NCI-H2171 treated with DMSO at 0.1 percent for 48 hours (cell line): ENCODE results near the gene FCAMR.

Experiments used
- DNase-seq: peaks from one replicate; lab custom pipeline; 2025; lab: John Stamatoyannopoulos, UW

The FCAMR gene

GRCh38 chr1:206998816-206999215 lies 28.6 kb upstream of the FCAMR start:
- DNase-seq: no peak

- DNase-seq: no peak
These were observed 22.5 kb upstream of the FCAMR start for GRCh38 chr1:206992790-206993189.

- DNase-seq: no peak
These were observed 17.6 kb upstream of the FCAMR start for GRCh38 chr1:206987873-206988272.

- DNase-seq: no peak
These were observed 16.6 kb upstream of the FCAMR start for GRCh38 chr1:206986885-206987284.

GRCh38 chr1:206986402-206986801 lies 16.1 kb upstream of the FCAMR start:
- no peak for DNase-seq

GRCh38 chr1:206985162-206985749 lies 15.0 kb upstream of the FCAMR start:
- no peak for DNase-seq

GRCh38 chr1:206982216-206982615 lies 12.0 kb upstream of the FCAMR start:
- DNase-seq: peak; percentile 34

- DNase-seq: peak; percentile 40
These were observed 9.3 kb upstream of the FCAMR start for GRCh38 chr1:206979379-206980043.

- DNase-seq: no peak
These were observed 8.0 kb upstream of the FCAMR start for GRCh38 chr1:206978259-206978658.

- DNase-seq: peak; percentile 60
These were observed 5.0 kb upstream of the FCAMR start for GRCh38 chr1:206975306-206975705.

- DNase-seq: no peak
These were observed 3.9 kb upstream of the FCAMR start for GRCh38 chr1:206974140-206974539.

GRCh38 chr1:206972728-206973127 lies 2.5 kb upstream of the FCAMR start:
- no peak for DNase-seq

- no peak for DNase-seq
These were observed 882 bp upstream of the FCAMR start for GRCh38 chr1:206971029-206971655.

- no peak for DNase-seq
These were observed 1.2 kb downstream of the FCAMR start for GRCh38 chr1:206969090-206969489.

- DNase-seq: no peak
These were observed 3.0 kb downstream of the FCAMR start for GRCh38 chr1:206967096-206967849.

GRCh38 chr1:206965781-206966180 lies 4.5 kb downstream of the FCAMR start:
- no peak for DNase-seq

GRCh38 chr1:206963740-206964139 lies 6.5 kb downstream of the FCAMR start:
- DNase-seq: no peak

GRCh38 chr1:206963119-206963712 lies 7.0 kb downstream of the FCAMR start:
- no peak for DNase-seq

GRCh38 chr1:206962272-206962671 lies 8.0 kb downstream of the FCAMR start:
- no peak for DNase-seq

- no peak for DNase-seq
These were observed 8.6 kb downstream of the FCAMR start for GRCh38 chr1:206961668-206962067.

GRCh38 chr1:206960676-206961386 lies 9.4 kb downstream of the FCAMR start:
- no peak for DNase-seq

- DNase-seq: no peak
These were observed 12.1 kb downstream of the FCAMR start for GRCh38 chr1:206958144-206958543.
